ENCODE data around the gene ZKSCAN4.

GRCh38 chr6:28295326-28295725 is 43.3 kb upstream of the ZKSCAN4 start:
- TF ChIP-seq CTCF (conservative IDR thresholded peaks at IDR 0.05 in 1 of 2, IDR thresholded peaks at IDR 0.05 in 1 of 2; ENCODE audit: extremely low read depth in 1 of 2, insufficient read depth in 1 of 2, low read depth in 1 of 2, low read length in 2 of 2) (no peak), EZH2 (IDR thresholded peaks at IDR 0.05; ENCODE audit: borderline replicate concordance, low read length) (no peak)

Measured in mammary epithelial cell (primary cell).